K562 (cell line): ENCODE results near the gene GAK. TPM values are rescaled to one million over a fixed set of nuclear protein-coding genes. Genes with fewer than 3 reads are reported as not detected.

Experiments used
- EP400 ChIP-seq: fragments of 450-650 bp; IDR thresholded peaks from 2 replicates; pipeline ENCODE4 v1.6.1; 2017; ENCODE audit warnings: antibody characterized with exemption, mild to moderate bottlenecking, moderate library complexity
- ESRRA ChIP-seq: fragments of 450-650 bp; IDR thresholded peaks from 2 replicates; pipeline ENCODE4 v1.6.1; 2014; ENCODE audit warnings: low read depth, mild to moderate bottlenecking, moderate library complexity, borderline replicate concordance
- MCM7 ChIP-seq, 2 experiments: fragments of 450-650 bp; IDR thresholded peaks; 2 replicates each; pipeline ENCODE4 v1.6.1; 2016 to 2018
- RHOXF2B ChIP-seq: fragments of 250-450 bp; sonication (Bioruptor Pico); conservative IDR thresholded peaks from 2 replicates; pipeline ENCODE4 v1.5.1; 2021
- SMAD2 ChIP-seq: fragments of 150-350 bp; IDR thresholded peaks from 2 replicates; pipeline ENCODE4 v1.6.1; 2014; ENCODE audit warnings: low read depth, mild to moderate bottlenecking, low read length
- TRIM28 ChIP-seq: fragments of 450-650 bp; IDR thresholded peaks from 2 replicates; pipeline ENCODE4 v1.6.1; 2017
- ZSCAN32 ChIP-seq: fragments of 450-650 bp; formaldehyde crosslinking; IDR thresholded peaks from 2 replicates; pipeline ENCODE4 v1.4.0; 2020; ENCODE audit warnings: mild to moderate bottlenecking, moderate library complexity
- polyA plus RNA-seq, 8 experiments: library from polyadenylated mRNA; depleted of rRNA in 4 of 8; stranded (reverse) in 5 of 8; unstranded in 3 of 8; fragments of >200 nt; fragmentation: Nextera tagmentation in 2 of 8; fragmentation: Illumina TruSeq in 1 of 8; extraction: Ambion mirVana in 2 of 8; extraction: Trizol in 1 of 8; gene quantifications; 2 replicates each; pipeline versions ENCODE4 v1.2.1 to v1.2.3, GENCODE V29; 2011 to 2014; ENCODE audit warnings: inconsistent platforms in 1 of 8, missing spikeins in 1 of 8
- total RNA-seq, 7 experiments: library from RNA; depleted of rRNA in 6 of 7; stranded (reverse); fragments of >200 nt in 6 of 7; fragmentation: Illumina TruSeq in 2 of 7; extraction: Trizol in 2 of 7; gene quantifications; 2 replicates each; pipeline versions ENCODE4 v1.2.1 to v1.2.3, GENCODE V29; 2011 to 2021; ENCODE audit warnings: low replicate concordance in 1 of 7
- TF ChIP-seq, protein P1 (sequence below): IDR thresholded peaks from 2 replicates; pipeline ENCODE4 v1.6.1; 2011; ENCODE audit warnings: borderline replicate concordance, low read depth, mild to moderate bottlenecking, moderate library complexity, low read length; ENCODE audit not compliant: insufficient read depth, poor library complexity, severe bottlenecking
- TF ChIP-seq, protein P2 (sequence below): IDR thresholded peaks from 2 replicates; pipeline ENCODE4 v1.6.1; 2016; ENCODE audit warnings: missing genetic modification characterization, missing compliant biosample characterization
- TF ChIP-seq, protein P3 (sequence below): IDR thresholded peaks from 2 replicates; pipeline ENCODE4 v1.6.1; 2014; ENCODE audit warnings: antibody characterized with exemption
- TF ChIP-seq, protein P4 (sequence below): fragments of 450-650 bp; IDR thresholded peaks from 2 replicates; pipeline ENCODE4 v1.6.1; 2017; ENCODE audit warnings: mild to moderate bottlenecking, moderate library complexity
- TF ChIP-seq, protein P5 (sequence below): fragments of 450-650 bp; IDR thresholded peaks from 2 replicates; pipeline ENCODE4 v1.6.1; 2016; ENCODE audit warnings: low read depth, mild to moderate bottlenecking, moderate library complexity

Gene GAK
- total and polyA plus RNA-seq, 9 of the 15 experiments (the other 6 are each of a cell fraction or from before 2014, with no cell fraction given): 1.3 to 102 (median 16.2) TPM

DNA sequence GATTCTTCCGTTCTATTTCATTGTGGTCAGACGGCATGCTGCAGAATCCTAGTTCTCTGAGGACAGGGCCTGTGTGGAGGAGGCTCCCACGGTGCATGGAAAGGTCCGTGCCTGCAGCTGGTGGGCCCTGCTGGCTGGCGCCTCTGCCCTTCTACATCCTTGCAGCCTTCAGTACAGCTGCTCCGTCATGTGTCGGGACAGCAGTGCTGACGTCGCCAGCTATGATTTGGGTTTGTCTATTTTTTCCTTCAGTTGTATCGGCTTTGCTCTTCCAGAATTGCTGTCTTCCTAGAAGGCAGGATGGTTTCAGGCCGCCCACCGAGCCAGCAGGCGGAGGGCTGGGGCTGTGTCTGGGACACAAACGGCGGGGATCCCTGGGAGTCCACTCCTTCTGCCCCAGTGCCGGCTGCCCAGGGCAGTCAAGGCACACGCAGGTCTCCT lies 74.1 kb downstream of the GAK start (continued):
- TF ChIP-seq, protein P1, sequence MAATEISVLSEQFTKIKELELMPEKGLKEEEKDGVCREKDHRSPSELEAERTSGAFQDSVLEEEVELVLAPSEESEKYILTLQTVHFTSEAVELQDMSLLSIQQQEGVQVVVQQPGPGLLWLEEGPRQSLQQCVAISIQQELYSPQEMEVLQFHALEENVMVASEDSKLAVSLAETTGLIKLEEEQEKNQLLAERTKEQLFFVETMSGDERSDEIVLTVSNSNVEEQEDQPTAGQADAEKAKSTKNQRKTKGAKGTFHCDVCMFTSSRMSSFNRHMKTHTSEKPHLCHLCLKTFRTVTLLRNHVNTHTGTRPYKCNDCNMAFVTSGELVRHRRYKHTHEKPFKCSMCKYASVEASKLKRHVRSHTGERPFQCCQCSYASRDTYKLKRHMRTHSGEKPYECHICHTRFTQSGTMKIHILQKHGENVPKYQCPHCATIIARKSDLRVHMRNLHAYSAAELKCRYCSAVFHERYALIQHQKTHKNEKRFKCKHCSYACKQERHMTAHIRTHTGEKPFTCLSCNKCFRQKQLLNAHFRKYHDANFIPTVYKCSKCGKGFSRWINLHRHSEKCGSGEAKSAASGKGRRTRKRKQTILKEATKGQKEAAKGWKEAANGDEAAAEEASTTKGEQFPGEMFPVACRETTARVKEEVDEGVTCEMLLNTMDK: no peak
- TF ChIP-seq, protein P2, sequence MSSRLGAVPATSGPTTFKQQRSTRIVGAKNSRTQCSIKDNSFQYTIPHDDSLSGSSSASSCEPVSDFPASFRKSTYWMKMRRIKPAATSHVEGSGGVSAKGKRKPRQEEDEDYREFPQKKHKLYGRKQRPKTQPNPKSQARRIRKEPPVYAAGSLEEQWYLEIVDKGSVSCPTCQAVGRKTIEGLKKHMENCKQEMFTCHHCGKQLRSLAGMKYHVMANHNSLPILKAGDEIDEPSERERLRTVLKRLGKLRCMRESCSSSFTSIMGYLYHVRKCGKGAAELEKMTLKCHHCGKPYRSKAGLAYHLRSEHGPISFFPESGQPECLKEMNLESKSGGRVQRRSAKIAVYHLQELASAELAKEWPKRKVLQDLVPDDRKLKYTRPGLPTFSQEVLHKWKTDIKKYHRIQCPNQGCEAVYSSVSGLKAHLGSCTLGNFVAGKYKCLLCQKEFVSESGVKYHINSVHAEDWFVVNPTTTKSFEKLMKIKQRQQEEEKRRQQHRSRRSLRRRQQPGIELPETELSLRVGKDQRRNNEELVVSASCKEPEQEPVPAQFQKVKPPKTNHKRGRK: no peak
- TF ChIP-seq, protein P3, sequence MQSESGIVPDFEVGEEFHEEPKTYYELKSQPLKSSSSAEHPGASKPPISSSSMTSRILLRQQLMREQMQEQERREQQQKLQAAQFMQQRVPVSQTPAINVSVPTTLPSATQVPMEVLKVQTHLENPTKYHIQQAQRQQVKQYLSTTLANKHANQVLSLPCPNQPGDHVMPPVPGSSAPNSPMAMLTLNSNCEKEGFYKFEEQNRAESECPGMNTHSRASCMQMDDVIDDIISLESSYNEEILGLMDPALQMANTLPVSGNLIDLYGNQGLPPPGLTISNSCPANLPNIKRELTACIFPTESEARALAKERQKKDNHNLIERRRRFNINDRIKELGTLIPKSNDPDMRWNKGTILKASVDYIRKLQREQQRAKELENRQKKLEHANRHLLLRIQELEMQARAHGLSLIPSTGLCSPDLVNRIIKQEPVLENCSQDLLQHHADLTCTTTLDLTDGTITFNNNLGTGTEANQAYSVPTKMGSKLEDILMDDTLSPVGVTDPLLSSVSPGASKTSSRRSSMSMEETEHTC: no peak
- TF ChIP-seq SMAD2 (no peak), EP400 (no peak), TRIM28 (no peak), MCM7 (IDR thresholded peaks at IDR 0.05) (no peak), ESRRA (no peak), ZSCAN32 (CRISPR knock-in tag) (no peak), RHOXF2B (no peak)
- TF ChIP-seq, protein P4, sequence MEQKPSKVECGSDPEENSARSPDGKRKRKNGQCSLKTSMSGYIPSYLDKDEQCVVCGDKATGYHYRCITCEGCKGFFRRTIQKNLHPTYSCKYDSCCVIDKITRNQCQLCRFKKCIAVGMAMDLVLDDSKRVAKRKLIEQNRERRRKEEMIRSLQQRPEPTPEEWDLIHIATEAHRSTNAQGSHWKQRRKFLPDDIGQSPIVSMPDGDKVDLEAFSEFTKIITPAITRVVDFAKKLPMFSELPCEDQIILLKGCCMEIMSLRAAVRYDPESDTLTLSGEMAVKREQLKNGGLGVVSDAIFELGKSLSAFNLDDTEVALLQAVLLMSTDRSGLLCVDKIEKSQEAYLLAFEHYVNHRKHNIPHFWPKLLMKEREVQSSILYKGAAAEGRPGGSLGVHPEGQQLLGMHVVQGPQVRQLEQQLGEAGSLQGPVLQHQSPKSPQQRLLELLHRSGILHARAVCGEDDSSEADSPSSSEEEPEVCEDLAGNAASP: no peak
- TF ChIP-seq, protein P5, sequence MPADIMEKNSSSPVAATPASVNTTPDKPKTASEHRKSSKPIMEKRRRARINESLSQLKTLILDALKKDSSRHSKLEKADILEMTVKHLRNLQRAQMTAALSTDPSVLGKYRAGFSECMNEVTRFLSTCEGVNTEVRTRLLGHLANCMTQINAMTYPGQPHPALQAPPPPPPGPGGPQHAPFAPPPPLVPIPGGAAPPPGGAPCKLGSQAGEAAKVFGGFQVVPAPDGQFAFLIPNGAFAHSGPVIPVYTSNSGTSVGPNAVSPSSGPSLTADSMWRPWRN: no peak
